WERI-Rb-1 (cell line): ENCODE data around the gene CADM1.

Source experiments
- DNase-seq: peaks from one replicate; pipeline ENCODE4 v3.0.0-alpha.2; 2020
- H3K27ac ChIP-seq: fragments of 250-450 bp; sonication (Bioruptor Pico); 2 replicates; pipeline ENCODE4 v1.5.1; 2020; ENCODE audit warnings: mild to moderate bottlenecking, moderate library complexity
- H3K27me3 ChIP-seq: fragments of 250-450 bp; sonication (Bioruptor Pico); 2 replicates; pipeline ENCODE4 v1.5.1; 2021; ENCODE audit warnings: mild to moderate bottlenecking, low read depth, moderate library complexity; ENCODE audit not compliant: insufficient read depth, severe bottlenecking
- H3K36me3 ChIP-seq: fragments of 250-450 bp; sonication (Bioruptor Pico); 2 replicates; pipeline ENCODE4 v1.5.1; 2020; ENCODE audit warnings: mild to moderate bottlenecking, moderate library complexity
- H3K4me3 ChIP-seq: 2 replicates; pipeline ENCODE4 v1.5.1; 2011; ENCODE audit warnings: low read depth, mild to moderate bottlenecking, control low read depth, low read length
- H3K9me3 ChIP-seq: fragments of 250-450 bp; sonication (Bioruptor Pico); 2 replicates; pipeline ENCODE4 v1.5.1; 2021; ENCODE audit warnings: mild to moderate bottlenecking, moderate library complexity; ENCODE audit not compliant: severe bottlenecking
- TF ChIP-seq, protein P1 (sequence below): IDR thresholded peaks from 2 replicates; pipeline ENCODE4 v1.5.1; 2011; ENCODE audit warnings: low read depth, mild to moderate bottlenecking, control low read depth, inconsistent platforms, low read length

Gene CADM1

DNA sequence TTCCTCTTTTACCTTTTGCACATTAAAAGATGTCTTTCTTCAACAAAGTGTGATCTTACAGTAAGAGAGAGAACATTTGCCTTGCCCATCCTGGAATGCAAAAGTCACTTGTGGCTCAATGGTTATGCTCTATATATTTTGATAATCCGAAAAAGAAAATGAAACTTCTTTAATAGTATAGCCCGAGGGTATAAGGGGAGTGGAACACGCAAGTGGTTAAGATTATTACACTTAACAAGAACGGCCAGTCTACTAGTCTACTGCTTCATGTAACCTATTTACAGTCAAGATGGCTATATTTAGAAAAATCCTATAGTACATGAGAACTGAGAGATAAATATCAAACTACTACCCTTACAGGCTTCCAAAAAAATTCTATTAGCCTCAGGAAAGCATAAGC is 86.1 kb downstream of the CADM1 start:
- H3K27ac ChIP-seq: no peak overlapping the region
- H3K27me3 ChIP-seq: no peaks in the 10 kb centered on the region
- TF ChIP-seq, protein P1, sequence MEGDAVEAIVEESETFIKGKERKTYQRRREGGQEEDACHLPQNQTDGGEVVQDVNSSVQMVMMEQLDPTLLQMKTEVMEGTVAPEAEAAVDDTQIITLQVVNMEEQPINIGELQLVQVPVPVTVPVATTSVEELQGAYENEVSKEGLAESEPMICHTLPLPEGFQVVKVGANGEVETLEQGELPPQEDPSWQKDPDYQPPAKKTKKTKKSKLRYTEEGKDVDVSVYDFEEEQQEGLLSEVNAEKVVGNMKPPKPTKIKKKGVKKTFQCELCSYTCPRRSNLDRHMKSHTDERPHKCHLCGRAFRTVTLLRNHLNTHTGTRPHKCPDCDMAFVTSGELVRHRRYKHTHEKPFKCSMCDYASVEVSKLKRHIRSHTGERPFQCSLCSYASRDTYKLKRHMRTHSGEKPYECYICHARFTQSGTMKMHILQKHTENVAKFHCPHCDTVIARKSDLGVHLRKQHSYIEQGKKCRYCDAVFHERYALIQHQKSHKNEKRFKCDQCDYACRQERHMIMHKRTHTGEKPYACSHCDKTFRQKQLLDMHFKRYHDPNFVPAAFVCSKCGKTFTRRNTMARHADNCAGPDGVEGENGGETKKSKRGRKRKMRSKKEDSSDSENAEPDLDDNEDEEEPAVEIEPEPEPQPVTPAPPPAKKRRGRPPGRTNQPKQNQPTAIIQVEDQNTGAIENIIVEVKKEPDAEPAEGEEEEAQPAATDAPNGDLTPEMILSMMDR: no peak
- H3K36me3 ChIP-seq: no peaks in the 10 kb centered on the region
- no peak for DNase-seq
- no peaks in the 10 kb centered on the region for H3K9me3 ChIP-seq
- no peak overlapping the region for H3K4me3 ChIP-seq

DNA sequence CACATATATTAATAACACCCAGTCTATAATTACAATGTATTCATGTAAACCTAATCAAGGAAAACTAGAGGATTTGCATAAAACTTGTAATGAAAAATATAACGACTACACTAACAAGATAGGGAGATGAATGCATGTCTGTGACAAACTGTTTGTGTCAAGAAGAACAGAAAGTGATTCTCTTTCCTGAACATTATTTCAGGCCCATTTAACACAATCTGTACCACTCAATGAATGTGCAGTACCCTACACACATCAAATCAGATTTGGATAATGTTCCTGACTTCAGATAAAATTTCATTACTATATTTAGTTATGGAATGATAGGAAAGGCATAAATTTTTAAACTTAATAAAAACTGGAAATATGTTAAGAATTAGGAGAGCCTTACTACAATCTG is 93.1 kb downstream of the CADM1 start:
- Histone ChIP-seq H3K27me3 (no peaks in the 10 kb centered on the region), H3K4me3 (no peak overlapping the region), H3K9me3 (no peaks in the 10 kb centered on the region), H3K27ac (no peak overlapping the region), H3K36me3 (no peaks in the 10 kb centered on the region)
- DNase-seq: no peak
- TF ChIP-seq, protein P1: no peak

DNA sequence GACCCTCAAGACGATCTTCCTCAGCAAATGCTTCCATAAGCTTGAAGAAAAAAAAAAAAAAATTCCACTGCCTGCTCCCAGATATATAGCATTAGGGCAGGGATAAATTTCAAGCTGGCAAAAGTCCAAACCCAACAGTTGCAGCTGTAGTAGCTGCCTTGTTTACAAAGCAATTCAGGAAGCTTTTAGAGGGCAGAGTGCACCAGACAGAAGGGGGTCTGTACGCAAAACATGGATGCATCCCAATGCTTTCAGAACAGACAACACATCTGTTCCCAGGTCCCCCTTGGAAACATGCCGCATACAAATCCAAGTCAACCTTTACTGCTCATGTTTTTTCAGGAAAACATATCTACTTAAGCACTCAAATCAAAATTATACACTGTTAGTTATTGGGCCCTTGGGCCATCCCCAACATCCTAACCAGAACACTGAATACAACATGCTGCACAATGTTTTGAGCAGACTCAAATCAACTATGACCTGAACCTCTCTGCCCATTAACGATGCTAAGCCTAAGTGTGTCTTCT is 94.5 kb downstream of the CADM1 start:
- Histone ChIP-seq H3K27ac (no peak overlapping the region), H3K4me3 (no peak overlapping the region), H3K27me3 (no peaks in the 10 kb centered on the region), H3K36me3 (no peaks in the 10 kb centered on the region), H3K9me3 (no peaks in the 10 kb centered on the region)
- TF ChIP-seq, protein P1: no peak
- no peak for DNase-seq

DNA sequence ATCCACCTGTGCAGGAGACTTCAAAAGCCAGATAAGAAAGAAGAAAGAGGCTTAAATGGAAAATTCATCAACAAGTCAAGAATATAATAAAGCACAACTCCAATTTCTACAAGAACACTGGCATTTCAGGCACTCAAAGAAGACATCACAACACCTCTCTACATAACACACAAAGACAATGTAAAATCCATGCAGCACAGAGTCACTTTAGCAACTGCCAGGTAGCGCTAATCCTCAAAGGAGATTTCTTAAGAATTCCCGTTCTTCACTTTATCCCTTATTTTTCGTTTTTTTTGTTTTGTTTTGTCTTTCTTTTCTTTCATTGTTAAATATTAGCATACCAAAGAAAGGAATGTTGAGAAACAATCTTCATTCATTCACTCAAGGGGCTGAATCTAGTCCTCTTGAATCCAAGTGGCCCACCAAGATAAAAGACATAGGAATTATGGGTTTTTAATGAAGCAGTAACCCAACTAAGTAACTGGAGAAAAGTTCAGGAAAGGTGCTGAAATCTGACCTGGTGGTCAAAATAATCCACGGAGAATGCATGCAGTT is 95.0 kb downstream of the CADM1 start:
- Histone ChIP-seq H3K27me3 (no peaks in the 10 kb centered on the region), H3K27ac (no peak overlapping the region), H3K4me3 (no peak overlapping the region), H3K36me3 (no peaks in the 10 kb centered on the region), H3K9me3 (no peaks in the 10 kb centered on the region)
- no peak for DNase-seq
- TF ChIP-seq, protein P1: no peak

DNA sequence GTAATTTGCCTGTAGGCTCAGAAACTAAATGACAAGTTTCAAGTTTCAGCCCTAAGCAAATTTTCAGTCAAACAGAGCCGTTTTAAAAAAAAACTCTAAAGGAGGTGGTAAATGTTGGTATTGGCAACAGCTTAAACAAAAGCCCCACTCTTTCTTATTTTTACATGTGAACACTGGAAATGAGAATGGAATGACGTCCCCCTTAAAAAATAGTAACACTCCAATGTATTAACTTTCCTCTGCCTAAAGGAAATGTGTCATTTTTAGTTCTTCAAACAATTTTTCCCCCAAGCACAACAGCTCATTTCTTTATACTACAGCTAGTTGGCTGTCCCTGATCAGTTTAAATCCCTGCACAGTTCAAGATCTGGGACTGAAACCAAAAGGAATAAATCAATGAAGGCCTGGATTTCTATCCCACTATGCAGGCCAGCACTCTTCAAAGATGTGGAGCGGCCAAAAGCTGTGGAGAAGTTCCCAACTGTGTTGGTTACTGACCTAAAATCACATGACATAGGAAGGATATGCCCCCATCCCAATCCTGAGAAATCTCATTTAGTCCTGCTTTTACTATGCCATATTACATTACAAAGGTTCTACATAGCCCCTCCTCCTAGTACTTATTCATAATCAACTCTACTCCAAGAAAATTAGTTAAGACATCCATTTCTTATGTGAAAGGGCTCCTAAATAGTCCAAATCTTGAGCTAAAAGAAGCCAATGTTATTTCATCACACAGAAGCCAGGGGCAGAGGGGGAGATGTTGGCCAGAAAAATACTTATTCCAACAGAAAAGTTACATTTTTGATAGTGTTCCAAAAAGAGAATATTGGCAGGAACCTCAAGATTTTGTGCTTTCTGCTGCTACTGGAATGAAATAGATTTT is 95.9 kb downstream of the CADM1 start:
- no peak overlapping the region for H3K27ac ChIP-seq
- H3K9me3 ChIP-seq: no peaks in the 10 kb centered on the region
- H3K36me3 ChIP-seq: no peaks in the 10 kb centered on the region
- TF ChIP-seq, protein P1: no peak
- DNase-seq: no peak
- H3K27me3 ChIP-seq: no peaks in the 10 kb centered on the region
- H3K4me3 ChIP-seq: no peak overlapping the region
